ENCODE measurements around the gene NOTCH1.
"Not testable (repeated sequence)": the region's sequence is repeated elsewhere in the genome, so short reads cannot be mapped to it uniquely, and the experiment has no call there.

DNA sequence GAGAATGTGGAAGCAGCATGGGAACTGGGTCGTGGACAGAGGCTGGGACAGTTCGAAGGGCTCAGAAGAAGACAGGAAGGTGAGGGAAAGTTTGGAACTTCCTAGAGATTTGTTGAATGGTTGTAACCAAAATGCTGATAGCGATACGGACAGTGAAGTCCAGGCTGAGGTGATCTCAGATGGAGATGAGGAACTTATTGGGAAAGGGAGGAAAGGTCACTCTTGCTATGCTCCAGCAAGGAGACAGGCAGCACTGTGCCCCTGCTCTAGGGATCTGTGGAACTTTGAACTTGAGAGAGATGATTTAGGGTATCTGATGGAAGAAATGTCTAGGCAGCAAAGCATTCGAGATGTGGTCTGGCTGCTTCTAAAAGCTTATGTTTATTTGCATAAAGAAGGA lies 13.0 kb upstream of the NOTCH1 start:
- not testable (repeated sequence) for TF ChIP-seq CEBPB (IDR thresholded peaks at IDR 0.05; ENCODE audit: low read depth, low read length); SMC3 (IDR thresholded peaks at IDR 0.05; ENCODE audit: low read depth, low read length); RAD21 (IDR thresholded peaks at IDR 0.05; ENCODE audit: low read length); FOS (IDR thresholded peaks at IDR 0.05; ENCODE audit: low read depth, low read length); BHLHE40 (IDR thresholded peaks at IDR 0.05; ENCODE audit: low read depth, low read length); POLR2A (IDR thresholded peaks at IDR 0.05; ENCODE audit: low read depth, low read length); RFX5 (IDR thresholded peaks at IDR 0.05; ENCODE audit: low read depth, low read length)
- TF ChIP-seq, protein P1, sequence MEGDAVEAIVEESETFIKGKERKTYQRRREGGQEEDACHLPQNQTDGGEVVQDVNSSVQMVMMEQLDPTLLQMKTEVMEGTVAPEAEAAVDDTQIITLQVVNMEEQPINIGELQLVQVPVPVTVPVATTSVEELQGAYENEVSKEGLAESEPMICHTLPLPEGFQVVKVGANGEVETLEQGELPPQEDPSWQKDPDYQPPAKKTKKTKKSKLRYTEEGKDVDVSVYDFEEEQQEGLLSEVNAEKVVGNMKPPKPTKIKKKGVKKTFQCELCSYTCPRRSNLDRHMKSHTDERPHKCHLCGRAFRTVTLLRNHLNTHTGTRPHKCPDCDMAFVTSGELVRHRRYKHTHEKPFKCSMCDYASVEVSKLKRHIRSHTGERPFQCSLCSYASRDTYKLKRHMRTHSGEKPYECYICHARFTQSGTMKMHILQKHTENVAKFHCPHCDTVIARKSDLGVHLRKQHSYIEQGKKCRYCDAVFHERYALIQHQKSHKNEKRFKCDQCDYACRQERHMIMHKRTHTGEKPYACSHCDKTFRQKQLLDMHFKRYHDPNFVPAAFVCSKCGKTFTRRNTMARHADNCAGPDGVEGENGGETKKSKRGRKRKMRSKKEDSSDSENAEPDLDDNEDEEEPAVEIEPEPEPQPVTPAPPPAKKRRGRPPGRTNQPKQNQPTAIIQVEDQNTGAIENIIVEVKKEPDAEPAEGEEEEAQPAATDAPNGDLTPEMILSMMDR (conservative IDR thresholded peaks at IDR 0.05; ENCODE audit: low read depth, low read length) = not testable (repeated sequence)

Measured in IMR-90 (cell line).